Activated T-cell treated with anti-CD3 and anti-CD28 coated beads for 48 hours (primary cell): ENCODE measurements around the gene FCF1.

Source experiments
- DNase-seq: peaks from one replicate; pipeline ENCODE4 v3.0.0-alpha.2; 2020; ENCODE audit warnings: low read depth

The FCF1 gene

GRCh38 chr14:74712499-74713394 lies at the start of gene FCF1, which contains the start of gene AREL1:
Gene FCF1, plus strand, starts transcription at chr14:74713144. Its CDS starts 54 bp downstream, at chr14:74713198.
Gene AREL1, minus strand, starts transcription at chr14:74713080. Its CDS starts 27,465 bp downstream, at chr14:74685615.
- peak; percentile 69 for DNase-seq

- no peak for DNase-seq
Measured at GRCh38 chr14:74663884-74664283, 49.1 kb upstream of the FCF1 start.

GRCh38 chr14:74664717-74665116 lies 48.2 kb upstream of the FCF1 start:
- no peak for DNase-seq

- DNase-seq = no peak
Measured at GRCh38 chr14:74667758-74668157, 45.2 kb upstream of the FCF1 start.

- DNase-seq = no peak
Measured at GRCh38 chr14:74669256-74669655, 43.7 kb upstream of the FCF1 start.

GRCh38 chr14:74669846-74670245 lies 43.1 kb upstream of the FCF1 start:
- DNase-seq = no peak

- DNase-seq = no peak
Measured at GRCh38 chr14:74670726-74671411, 42.1 kb upstream of the FCF1 start.

GRCh38 chr14:74671789-74672188 lies 41.2 kb upstream of the FCF1 start:
- DNase-seq = no peak

- DNase-seq = no peak
Measured at GRCh38 chr14:74673768-74674167, 39.2 kb upstream of the FCF1 start.

- no peak for DNase-seq
Measured at GRCh38 chr14:74675219-74675618, 37.7 kb upstream of the FCF1 start.

GRCh38 chr14:74682169-74682952 lies 30.6 kb upstream of the FCF1 start:
- no peak for DNase-seq

GRCh38 chr14:74683406-74683805 lies 29.5 kb upstream of the FCF1 start:
- no peak for DNase-seq

- DNase-seq = no peak
Measured at GRCh38 chr14:74684434-74684833, 28.5 kb upstream of the FCF1 start.

GRCh38 chr14:74685056-74685455 lies 27.9 kb upstream of the FCF1 start:
- no peak for DNase-seq

GRCh38 chr14:74685921-74686678 lies 26.8 kb upstream of the FCF1 start:
- DNase-seq = no peak

GRCh38 chr14:74691456-74691855 lies 21.5 kb upstream of the FCF1 start:
- DNase-seq = no peak

GRCh38 chr14:74693191-74693590 lies 19.8 kb upstream of the FCF1 start:
- DNase-seq = no peak

- DNase-seq = no peak
Measured at GRCh38 chr14:74695406-74695805, 17.5 kb upstream of the FCF1 start.

- DNase-seq = no peak
Measured at GRCh38 chr14:74697011-74697410, 15.9 kb upstream of the FCF1 start.

- no peak for DNase-seq
Measured at GRCh38 chr14:74697543-74697942, 15.4 kb upstream of the FCF1 start.

- DNase-seq = no peak
Measured at GRCh38 chr14:74697976-74698375, 15.0 kb upstream of the FCF1 start.

GRCh38 chr14:74698465-74698864 lies 14.5 kb upstream of the FCF1 start:
- DNase-seq = no peak
